GM21515 (cell line): ENCODE data around the gene DBP.
"Not testable (repeated sequence)": the region's sequence is repeated elsewhere in the genome, so short reads cannot be mapped to it uniquely, and the experiment has no call there.

Experiments used
- ATAC-seq: cut with Tn5 transposase; IDR thresholded peaks from one replicate; pipeline ENCODE4 v1.9.1; 2021; ENCODE audit not compliant: unreplicated experiment

The DBP gene, protein sequence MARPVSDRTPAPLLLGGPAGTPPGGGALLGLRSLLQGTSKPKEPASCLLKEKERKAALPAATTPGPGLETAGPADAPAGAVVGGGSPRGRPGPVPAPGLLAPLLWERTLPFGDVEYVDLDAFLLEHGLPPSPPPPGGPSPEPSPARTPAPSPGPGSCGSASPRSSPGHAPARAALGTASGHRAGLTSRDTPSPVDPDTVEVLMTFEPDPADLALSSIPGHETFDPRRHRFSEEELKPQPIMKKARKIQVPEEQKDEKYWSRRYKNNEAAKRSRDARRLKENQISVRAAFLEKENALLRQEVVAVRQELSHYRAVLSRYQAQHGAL

DNA sequence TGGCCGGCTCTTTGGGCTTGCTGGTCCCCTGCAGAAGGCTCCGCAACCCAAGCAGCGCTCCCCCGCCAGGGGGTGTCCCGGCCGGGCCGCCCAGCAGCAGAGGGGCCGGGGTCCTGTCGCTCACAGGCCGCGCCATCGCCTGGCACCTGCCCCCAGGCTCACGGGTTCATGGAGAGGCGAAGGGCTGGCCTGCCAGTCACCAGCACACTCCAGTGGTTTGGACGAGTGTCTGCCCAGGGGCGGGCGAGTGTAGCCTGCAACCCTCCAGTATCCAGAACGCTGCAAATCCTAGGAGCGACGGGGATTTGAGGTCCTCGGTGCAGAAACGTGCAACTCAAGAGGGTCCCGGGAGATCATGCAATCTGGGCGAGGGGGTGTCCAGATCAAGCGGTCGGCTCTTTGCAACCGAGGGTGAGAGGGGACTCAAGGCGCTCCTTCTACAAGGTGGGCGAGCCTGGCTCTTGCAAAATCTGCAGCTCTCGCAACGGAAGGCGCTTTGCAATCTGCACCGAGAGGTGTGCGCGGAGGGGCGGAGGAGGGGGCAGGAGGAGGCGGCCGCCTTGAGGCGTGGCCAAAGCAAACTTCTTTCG lies at the start of gene DBP:
Gene DBP (minus strand): TSS at position 521 of the 590 bp plus-strand sequence. CDS start 385 bp downstream, at position 136.
- no peak for ATAC-seq

GRCh38 chr19:48686637-48687036 lies 49.5 kb upstream of the DBP start:
- not testable (repeated sequence) for ATAC-seq

DNA sequence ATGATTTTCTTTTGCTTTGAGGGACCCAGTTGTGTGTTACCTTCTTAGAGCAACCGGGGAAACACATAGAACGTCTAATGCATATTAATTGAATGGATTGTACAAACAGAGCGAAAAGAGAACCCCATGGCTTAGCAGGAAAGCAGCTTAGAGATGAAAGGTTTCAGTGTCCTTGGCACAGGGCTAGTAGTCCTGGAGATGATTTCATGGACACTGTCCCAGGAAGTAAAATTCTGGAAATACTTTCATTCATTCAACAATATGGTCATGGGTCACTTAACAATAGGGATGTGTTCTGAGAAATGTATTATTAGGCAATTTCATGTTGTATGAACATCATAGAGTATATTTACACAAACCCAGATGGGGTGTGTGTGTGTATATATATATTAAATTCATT lies 48.9 kb upstream of the DBP start:
- no peak for ATAC-seq

DNA sequence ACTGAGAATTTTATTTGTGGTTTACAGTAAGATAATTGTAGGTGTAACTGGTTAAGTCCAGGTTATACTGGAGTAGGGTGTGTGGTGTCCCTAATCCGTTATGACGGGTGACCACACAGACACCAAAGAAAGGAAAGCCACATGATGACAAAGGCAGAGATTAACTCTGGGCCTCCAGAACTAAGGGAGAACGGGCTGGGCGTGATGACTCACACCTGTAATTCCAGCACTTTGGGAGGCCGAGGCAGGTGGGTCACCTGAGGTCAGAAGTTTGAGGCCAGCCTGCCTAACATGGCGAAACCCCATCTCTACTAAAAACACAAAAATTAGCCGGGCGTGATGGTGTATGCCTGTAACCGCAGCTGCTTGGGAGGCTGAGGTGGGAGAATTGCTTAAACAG lies 48.4 kb upstream of the DBP start:
- ATAC-seq, result no peak

- no peak for ATAC-seq
Observed at GRCh38 chr19:48683349-48683748, 46.2 kb upstream of the DBP start.

DNA sequence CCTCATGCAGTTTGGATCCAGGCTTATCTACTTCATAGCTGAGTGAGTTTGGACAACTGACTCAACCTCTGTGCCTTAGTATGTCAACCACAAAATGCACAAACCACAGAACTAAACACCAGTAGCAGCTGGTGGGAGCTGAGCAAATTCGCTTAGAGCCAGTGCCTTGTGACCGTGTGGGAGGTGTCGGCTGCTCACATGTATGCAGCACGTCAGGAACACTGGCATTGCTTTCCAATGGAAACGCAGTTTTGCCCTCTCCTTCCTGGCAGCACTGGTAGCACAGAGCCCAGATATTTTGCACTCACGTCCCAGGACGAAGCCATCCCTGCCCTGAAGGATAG lies 43.9 kb upstream of the DBP start:
- ATAC-seq, result no peak

DNA sequence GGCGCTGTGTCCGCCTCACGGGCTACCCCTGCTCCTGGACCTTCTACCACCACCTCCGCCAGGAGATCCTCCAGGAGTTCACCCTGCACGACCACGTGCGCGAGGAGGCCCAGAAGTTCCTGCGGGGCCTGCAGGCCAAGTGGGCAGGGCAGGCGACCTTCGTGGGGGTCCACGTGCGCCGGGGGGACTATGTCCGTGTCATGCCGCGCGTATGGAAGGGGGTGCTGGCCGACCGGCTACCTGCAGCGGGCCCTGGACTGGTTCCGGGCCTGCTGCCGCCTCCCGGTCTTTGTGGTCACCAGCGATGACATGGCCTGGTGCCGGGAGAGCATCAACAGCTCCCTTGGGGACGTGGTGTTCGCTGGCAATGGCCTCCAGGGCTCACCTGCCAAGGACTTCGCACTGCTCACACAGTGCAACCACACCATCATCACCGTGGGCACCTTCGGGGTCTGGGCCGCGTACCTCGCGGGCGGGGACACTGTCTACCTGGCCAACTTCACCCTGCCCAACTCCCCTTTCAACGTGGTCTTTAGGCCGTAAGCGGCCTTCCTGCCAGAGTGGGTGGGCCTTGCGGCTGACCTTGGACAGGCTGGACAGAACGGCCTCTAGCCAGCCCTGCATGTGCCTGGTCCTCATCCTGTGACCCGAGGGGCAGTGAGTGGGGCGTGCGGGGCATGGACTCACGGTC lies 43.4 kb upstream of the DBP start:
- ATAC-seq, result no peak

DNA sequence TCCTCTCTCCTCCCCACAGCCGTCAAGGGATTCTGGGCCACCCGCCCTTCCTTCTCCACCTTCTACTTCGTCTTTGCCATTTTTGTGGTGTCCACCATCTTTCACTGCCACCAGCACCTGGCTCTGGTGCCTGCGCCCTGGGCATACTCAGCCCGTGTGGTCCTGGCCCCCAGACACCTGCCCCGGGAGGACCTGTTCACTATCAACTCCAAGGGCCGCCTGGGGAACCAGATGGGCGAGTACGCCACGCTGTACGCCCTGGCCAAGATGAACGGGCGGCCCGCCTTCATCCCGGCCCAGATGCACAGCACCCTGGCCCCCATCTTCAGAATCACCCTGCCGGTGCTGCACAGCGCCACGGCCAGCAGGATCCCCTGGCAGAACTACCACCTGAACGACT lies 42.8 kb upstream of the DBP start:
- ATAC-seq, result not testable (repeated sequence)

GRCh38 chr19:48678201-48678600 lies 41.0 kb upstream of the DBP start:
- ATAC-seq, result no peak

- ATAC-seq, result no peak
Observed at GRCh38 chr19:48676887-48677286, 39.7 kb upstream of the DBP start.

DNA sequence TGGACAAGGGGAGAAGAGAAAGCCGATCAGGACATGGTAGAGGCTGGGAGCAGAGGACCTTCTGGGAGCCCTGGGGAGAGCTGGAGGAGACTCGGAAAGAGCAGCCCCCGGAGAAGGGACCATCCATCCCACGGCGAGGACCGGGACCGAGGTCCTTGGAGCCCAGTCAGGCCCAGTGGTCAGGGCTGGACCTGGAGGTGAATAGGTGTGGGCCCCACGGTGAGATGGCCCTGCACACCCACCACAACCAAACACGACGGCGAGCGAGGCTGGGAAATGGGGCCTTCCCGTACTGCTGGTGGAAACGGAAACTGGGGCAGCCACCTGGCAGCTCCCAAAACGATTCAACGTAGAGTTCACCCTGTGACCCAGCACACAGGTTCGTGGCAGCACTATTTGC lies 39.3 kb upstream of the DBP start:
- no peak for ATAC-seq

DNA sequence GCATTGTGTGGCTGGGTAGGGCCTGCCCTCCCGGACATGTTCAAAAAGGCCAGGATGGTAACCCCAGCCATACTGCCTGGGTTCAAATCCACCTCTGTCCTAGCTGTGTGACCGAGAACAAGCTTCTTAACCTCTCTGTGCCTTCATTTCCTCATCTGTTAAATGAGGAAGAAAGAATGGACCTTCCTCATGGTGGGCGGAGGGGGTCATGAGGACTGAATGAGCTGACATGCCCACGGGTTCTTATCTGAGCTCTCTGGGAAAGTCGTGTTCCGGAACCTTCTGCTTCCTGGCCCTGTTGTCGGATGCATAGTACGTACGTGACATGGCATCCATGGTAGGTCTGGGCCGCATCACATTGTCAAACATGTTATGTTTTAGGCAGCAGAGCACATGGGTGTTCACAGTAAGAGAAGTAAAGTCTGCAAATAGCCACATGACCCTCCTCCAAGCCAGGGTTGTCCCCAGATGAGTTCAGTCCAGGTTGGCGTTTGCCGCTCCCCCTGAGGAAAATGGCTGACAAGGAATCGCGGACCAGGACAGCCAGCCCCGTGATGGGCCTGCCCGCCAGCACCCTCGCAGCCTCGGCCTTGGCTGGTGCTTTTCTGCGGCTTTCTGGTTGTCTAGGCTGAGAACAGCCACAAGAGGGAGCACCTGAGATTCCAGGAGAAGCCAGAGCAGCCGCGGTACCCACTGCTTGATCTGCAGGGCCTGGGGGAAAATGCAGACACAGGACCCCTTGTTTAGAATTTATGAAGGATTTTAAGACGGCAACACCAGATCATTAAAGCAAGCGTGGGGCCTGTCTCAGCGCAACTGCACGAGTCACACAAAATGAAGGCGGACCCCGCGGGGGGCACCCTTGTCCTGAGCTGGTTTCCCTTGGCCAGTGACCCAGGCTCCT lies 38.0 kb upstream of the DBP start:
- no peak for ATAC-seq

- no peak for ATAC-seq
Observed at GRCh38 chr19:48674216-48674809, 37.1 kb upstream of the DBP start.

DNA sequence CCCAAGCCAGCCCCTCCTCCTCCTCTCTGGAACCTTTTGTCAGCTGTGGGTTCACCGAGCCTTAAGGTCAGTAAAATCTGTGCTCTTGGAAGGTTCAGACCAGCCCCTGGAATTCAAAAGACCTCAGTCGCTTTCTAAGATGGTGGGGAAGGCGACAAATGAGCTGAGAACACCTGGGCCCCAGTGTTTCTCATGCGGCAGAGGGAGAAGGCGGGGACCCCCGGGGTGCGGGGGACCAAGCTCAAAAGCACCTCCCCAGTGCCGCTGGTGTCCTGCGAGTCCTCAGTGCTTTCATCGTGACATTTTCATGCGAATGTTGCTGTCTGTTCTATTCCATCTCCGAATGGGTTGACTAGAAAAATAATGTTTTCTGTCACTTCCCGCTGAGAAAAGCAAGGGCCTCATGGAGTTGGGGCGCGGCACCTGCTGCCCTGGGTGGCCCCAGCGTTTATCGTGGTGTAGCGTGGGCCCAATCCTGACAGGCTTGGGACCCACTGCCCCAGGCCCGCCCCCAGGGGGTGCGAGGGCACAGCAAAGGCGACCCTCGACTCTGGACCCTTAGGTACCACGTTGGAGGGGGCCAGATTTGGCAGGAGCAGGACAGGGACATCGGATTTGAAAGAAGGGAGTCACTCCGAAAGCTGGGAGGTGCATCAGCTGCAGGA lies 36.4 kb upstream of the DBP start:
- ATAC-seq, result no peak

DNA sequence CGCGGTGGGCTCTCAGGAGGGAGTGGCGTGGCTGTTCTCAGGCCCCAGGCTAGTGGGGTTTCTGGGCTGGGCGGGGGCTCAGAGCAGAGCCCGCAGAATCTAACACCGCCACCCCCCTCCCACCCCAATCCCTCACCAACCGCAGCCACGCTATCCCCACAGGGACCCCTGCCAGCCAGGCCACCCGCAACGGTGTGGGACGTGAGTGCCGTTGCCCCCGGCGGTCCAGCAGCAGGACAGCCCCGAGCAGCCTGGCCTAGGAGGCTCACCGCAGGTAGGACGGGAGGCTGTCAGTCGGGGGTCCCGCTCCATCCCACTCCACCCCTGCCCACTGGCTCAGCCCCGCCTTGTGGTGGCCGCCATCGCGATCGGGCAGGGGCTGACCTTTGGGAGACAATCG lies 35.8 kb upstream of the DBP start, which contains the start of gene NTN5:
Gene NTN5 (minus strand): TSS at position 24 of the 400 bp plus-strand sequence. CDS start 2,031 bp downstream, outside the sequence.
- ATAC-seq, result no peak

DNA sequence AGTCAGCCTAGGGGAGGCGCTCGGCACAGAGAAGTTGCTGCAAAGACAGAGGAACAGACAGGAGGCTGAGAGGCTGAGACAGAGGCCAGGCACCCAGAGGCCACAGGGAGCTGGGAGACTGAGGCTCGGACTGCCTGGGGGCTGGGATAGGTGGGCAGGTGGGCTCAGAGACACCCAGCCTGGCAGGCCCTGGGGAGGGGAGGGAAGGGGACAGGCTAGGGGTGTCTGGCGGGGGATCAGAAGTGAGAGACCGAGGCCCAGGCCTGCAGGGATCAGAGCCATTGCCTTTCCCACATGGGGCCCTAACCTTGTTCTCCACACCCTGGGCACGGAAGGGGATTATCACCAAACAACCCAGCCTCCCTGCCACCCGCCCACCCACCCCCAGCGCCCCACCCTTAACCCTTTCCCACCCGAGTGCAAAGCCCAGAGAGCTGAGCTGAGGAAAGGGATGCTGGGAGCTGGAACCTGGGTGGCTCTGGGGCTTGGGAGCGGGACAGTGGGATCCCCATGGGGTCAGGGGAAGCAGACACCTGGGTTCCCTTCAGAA lies 34.3 kb upstream of the DBP start:
- ATAC-seq, result no peak

- ATAC-seq, result no peak
Observed at GRCh38 chr19:48670699-48671445, 33.7 kb upstream of the DBP start.

DNA sequence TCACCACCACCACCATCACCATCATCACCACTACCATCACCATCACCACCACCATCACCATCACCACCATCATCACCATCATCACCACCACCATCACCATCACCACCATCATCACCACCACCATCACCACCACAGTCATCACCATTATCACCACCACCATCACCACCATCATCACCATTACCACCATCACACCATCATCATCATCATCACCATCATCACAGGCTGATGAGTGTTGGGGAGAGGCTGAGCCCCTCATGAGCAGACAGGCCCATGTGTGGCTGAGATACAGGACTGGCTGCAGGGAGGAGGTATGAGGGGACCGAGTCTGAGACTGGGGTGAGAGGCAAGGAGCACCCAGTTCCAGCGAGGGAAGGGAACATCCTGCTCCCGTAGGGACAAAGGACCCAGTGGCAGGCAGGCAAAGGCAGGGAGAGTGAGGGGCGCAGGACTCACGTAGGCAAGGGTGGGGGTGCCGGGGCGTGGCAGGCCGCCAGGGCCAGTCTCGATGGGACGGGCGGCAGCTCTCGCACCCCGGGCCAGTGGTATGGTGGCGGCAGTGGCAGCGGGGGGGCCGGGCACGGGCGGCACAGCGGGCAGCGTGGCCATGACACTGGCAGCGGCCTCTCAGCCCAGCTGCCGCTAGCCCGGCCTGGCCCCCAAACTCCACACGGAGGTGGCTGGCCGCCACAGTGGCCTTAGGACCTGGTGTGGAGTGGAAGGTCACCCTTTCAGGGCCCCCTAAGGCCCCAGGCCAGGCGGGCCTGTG lies 32.9 kb upstream of the DBP start:
- ATAC-seq, result no peak

GRCh38 chr19:48668761-48669160 lies 31.6 kb upstream of the DBP start:
- ATAC-seq, result no peak
